Central memory CD4-positive, alpha-beta T cell (primary cell): ENCODE results near the gene MFNG.
A peak's percentile ranks its signal among the peaks of the same experiment; 100 is the strongest.

Source experiments
- DNase-seq: peaks from one replicate; pipeline ENCODE4 v3.0.0; 2022

The MFNG gene

GRCh38 chr22:37511395-37512104 is 25.4 kb upstream of the MFNG start:
- no peak for DNase-seq

- DNase-seq, result no peak
These were observed 23.9 kb upstream of the MFNG start for GRCh38 chr22:37510091-37510490.

- no peak for DNase-seq
These were observed 23.1 kb upstream of the MFNG start for GRCh38 chr22:37509059-37509860.

- no peak for DNase-seq
These were observed 22.3 kb upstream of the MFNG start for GRCh38 chr22:37508431-37508992.

GRCh38 chr22:37507731-37508130 is 21.5 kb upstream of the MFNG start:
- no peak for DNase-seq

- DNase-seq, result no peak
These were observed 19.8 kb upstream of the MFNG start for GRCh38 chr22:37505989-37506388.

- no peak for DNase-seq
These were observed 19.4 kb upstream of the MFNG start for GRCh38 chr22:37505565-37505964.

- no peak for DNase-seq
These were observed 18.8 kb upstream of the MFNG start for GRCh38 chr22:37504964-37505363.

- DNase-seq, result no peak
These were observed 17.7 kb upstream of the MFNG start for GRCh38 chr22:37503850-37504249.

GRCh38 chr22:37503183-37503683 is 17.0 kb upstream of the MFNG start:
- no peak for DNase-seq

GRCh38 chr22:37502342-37503182 is 16.4 kb upstream of the MFNG start:
- no peak for DNase-seq

- no peak for DNase-seq
These were observed 15.6 kb upstream of the MFNG start for GRCh38 chr22:37501610-37502341.

GRCh38 chr22:37500745-37501609 is 14.8 kb upstream of the MFNG start:
- DNase-seq, result no peak

- DNase-seq, result no peak
These were observed 13.8 kb upstream of the MFNG start for GRCh38 chr22:37499789-37500540.

GRCh38 chr22:37499027-37499707 is 13.0 kb upstream of the MFNG start:
- DNase-seq, result no peak

- peak; percentile 66 for DNase-seq
These were observed 12.2 kb upstream of the MFNG start for GRCh38 chr22:37498289-37498909.

GRCh38 chr22:37497062-37497599 is 10.9 kb upstream of the MFNG start:
- DNase-seq, result no peak

GRCh38 chr22:37496651-37497050 is 10.5 kb upstream of the MFNG start:
- DNase-seq, result no peak

- no peak for DNase-seq
These were observed 7.8 kb upstream of the MFNG start for GRCh38 chr22:37493979-37494378.
